NCI-H1048 (cell line): ENCODE measurements around the gene STS.

ENCODE experiments used
- DNase-seq: peaks from one replicate; lab custom pipeline; 2025; lab: John Stamatoyannopoulos, UW

Gene STS

DNA sequence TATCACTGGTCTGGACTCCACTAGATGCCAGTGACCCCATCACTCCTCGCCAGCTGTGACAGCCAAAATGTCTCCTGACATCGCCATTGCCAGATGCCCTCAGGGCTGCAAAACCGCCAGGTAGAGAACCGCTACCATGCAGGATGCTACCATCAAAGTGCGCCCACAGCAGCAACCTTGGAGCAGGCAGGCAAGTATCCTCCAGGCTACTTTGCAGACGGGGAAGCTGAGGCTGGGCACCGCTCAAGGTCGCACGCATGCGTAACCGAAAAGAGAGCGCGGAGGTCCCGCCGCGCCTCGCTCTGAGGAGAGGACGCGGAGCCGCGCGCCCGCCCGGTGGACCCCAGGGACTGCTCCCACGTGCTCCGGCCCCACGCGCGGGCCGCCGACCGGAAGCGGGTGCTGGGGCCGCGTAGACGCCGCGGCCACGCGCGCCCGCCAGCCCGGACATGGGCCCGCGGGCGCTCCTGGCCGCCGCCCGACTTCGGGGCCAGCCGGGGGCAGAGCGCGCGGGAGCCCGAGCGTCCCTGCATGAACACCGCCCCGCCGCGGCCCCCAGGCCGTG, at the start of gene STS:
TSS of gene STS (plus strand) at position 300 of the 565 bp plus-strand sequence. CDS start 105,488 bp downstream, outside the sequence.
- no peak for DNase-seq

DNA sequence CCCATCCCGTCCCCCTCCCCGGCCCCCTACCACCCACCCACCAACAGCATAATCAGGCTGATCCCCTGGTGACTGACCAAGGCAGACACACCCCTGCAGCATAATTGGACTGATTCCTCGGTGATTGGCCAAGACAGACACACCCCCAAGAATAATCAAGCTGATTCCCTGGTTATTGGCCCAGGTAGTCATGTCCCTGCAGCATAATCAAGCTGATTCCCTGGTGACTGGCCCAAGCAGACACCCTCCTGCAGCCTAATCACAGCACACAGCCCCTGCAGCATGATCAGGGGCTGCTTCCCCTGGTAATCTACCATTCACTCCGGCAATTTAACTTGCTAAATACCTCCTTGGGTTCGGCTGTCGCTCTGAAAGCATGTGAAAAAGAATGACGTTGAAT, 47.5 kb upstream of the STS start:
- DNase-seq: no peak

DNA sequence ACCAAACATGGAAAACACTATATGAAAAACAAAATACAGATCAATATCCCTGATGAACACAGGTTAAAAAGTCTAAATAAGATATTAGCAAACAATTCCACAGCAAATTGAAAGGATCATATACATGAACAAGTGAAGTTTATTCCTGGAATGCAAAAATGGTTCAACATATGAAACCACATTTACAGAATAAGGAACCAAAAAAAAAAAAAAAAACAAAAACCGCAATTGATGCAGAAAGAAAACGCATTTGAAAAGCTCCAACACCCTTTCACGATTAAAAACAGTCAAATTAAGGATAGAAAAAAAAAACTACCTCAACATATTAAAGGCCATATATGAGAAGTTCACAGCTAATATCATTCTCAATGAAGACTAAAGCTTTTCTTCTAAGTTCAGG, 45.4 kb upstream of the STS start:
- no peak for DNase-seq

DNA sequence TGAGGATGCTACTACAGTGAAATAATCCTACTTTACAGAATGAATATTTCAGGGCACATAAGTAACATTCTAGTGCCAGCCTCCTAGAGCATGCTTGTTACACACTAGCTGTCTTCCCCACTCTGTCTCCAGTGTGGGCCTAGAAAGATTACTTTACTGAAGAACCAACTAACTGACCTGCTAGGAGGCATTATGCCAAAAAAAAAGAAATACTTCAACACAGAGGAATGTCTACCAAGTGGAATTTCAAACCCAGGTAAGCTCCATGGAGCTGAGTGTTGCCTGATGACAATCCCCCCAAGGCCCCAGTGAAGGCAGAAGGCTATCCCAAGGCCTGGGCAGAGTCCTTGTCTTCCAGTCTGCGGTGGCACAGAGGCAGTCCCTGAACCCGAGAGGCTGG, 40.9 kb upstream of the STS start:
- DNase-seq: no peak

DNA sequence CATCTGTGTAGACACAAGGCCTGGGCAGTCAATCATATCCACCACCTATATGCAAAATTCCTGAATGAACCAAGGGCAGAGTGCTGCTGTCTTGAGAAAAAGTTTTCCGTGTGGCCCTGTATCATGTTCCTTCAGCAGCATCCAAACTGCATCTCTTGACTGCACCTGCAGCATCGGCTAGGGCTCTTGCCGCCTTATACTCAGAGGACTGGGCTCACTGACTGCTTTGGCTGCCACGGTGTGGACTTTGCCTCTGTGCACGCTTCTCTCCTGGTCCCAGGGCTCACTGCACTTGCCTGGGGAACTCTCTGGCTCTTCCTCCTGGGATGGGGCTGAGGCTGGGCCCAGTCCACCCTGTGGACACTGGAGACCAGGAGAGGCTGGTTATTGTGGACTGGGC, 39.5 kb upstream of the STS start:
- DNase-seq: no peak

DNA sequence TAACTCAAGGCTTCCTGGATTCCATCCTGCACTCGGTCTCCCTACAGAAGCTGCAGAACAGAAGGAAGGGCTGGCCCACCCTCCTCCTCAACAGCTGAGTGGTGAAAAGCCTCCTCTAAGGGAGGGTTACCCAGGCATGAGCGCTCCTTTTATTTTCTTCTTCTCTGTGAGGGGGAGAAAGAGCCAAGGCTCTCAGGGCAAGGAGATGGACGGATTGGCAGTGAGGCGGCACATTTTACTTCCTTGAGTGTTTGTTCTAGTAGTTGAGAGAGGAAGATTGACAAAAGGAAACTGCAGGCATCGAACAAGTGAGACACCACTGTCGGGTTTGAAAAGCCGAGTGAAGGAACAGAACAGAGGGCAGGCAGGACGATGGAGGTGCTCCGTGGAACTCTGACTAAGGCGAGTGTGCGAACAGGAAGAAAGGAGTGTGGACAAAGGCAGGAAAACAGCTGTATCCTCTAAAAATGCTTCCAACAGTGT, 38.4 kb upstream of the STS start:
- no peak for DNase-seq

GRCh38 chrX:7109838-7110793, 37.4 kb upstream of the STS start:
- DNase-seq: no peak

DNA sequence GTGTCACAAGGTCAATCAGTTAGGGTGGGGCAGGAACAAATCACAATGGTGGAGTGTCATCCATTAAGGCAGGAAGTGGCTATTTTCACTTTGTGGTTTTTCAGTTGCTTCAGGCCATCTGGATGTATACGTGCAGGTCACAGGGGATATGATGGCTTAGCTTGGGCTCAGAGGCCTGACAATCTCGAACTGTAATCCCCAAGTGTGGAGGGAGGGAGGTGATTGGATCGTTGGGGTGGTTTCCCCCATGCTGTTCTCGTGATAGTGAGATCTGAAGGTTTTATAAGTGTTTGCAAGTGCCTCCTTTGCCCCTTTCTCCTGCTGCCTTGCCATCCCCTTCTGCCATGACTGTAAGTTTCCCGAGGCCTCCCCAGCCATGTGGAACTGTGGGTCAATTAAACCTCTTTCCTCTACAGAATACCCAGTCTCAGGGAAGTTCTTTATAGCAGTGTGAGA, 36.7 kb upstream of the STS start:
- DNase-seq: no peak

DNA sequence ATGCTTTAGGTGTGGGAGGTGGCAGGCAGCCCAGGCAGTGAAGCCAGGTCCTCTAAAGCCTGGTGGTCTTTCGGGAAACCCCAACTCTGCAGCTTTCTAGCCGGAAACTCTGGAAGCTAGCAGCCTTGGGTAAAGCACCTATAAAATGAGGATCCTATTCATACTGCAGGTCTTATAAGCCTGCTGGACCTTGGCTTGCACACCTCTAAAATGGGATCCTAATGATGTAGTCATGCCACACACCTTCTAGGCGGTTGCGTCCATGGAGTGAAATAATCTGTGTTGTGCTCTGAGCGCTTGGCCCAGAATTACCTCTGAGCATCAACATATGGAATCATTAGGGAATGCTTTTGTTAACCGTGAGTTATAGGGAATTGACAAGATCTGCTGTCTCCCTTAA, 36.0 kb upstream of the STS start:
- no peak for DNase-seq

DNA sequence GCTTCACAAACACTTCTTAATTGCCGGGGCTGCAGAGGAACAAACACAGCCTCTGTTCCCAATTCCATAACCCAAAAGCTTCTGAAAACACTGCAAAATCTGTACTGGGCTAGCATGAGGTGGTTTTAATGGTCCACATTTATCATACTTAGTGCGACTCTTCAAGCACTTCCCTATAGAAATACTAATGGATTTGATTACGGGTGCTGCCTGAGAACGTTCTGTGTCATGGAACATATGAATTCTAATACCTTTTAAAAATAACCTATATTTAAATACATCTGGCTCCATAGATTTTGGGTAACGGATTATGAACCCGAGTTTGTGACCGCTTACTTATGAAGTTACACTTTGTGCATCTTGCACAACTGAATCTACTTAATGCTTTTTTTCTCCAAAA, 35.4 kb upstream of the STS start:
- no peak for DNase-seq

- no peak for DNase-seq
Observed at GRCh38 chrX:7115557-7115956, 32.0 kb upstream of the STS start.

- no peak for DNase-seq
Observed at GRCh38 chrX:7116081-7116480, 31.4 kb upstream of the STS start.

DNA sequence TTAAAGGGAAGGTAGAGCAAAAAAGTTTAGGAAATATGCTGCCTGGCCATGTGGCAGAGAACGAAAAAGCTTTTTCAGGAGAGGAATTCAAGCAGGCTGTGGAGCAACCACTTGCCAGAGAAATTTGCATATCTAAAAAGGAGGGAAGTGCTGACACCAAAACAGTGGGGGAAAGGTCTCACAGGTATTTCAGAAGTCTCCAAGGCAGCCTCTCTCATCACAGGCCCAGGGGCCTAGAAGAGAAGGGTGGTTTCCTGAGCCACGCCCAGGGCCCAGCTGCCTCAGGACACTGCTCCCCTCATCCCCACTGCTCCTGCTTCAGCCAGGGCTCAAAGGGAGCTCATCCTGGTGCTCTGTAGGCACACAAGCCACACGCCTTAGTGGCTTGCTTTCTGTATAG, 29.9 kb upstream of the STS start:
- no peak for DNase-seq

GRCh38 chrX:7119950-7120877, 27.3 kb upstream of the STS start:
- no peak for DNase-seq

GRCh38 chrX:7120878-7121219, 26.7 kb upstream of the STS start:
- no peak for DNase-seq

- no peak for DNase-seq
Observed at GRCh38 chrX:7127056-7127455, 20.5 kb upstream of the STS start.

DNA sequence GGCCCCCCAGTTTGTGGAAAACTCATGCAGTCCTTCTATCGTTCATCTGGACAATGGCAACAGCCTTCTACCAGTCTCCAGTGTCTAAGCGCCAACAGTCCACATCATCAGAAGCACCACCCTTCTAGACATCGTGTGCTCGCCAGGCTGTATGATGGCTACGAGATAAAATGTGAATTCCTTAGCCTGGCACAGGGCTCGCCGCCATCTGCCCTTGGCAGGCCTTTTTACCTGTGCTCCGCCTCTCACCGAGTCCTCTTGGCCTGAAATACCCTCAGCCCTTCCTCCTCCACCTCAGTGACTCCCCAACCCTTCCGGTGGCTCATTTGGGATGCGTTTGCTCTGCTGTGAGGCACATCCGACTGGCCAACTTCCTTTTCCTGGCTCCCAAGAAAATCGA, 15.9 kb upstream of the STS start:
- DNase-seq: no peak

- peak; percentile 78 for DNase-seq
Observed at GRCh38 chrX:7132335-7133049, 15.0 kb upstream of the STS start.

- no peak for DNase-seq
Observed at GRCh38 chrX:7133050-7133440, 14.5 kb upstream of the STS start.

- no peak for DNase-seq
Observed at GRCh38 chrX:7134981-7135380, 12.5 kb upstream of the STS start.

- DNase-seq: no peak
Observed at GRCh38 chrX:7139202-7140081, 8.1 kb upstream of the STS start.
